GM18499 (cell line): ENCODE measurements around the gene TEX48.

Source experiments
- ATAC-seq: cut with Tn5 transposase; IDR thresholded peaks from one replicate; pipeline ENCODE4 v1.9.1; 2021; ENCODE audit warnings: moderate number of reproducible peaks; ENCODE audit not compliant: insufficient read depth, unreplicated experiment

Gene TEX48

DNA sequence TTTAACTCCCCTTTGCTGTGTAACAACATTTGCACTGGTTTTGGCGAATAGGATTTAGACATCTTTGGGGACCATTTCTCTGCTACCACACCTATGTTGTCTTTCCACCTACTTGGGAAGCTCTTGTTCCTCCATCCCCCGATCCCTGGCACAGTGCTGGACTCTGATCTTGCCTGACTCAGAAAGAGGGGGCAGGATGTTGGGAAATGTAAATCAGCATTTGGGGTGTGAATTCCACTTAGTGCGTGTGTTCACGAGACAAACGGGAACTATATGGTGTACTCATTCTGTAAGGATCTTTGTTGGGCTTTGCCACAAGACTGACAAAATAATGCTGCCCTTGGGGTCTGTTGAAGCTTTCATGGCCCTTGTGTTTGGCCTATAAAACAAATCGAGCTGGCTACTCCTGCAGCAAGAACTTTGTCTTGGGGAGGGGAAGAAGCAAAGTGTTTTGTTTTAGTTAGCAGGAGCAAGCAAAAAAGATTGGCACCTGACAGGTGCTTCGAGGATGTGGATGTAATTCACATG is 52.4 kb downstream of the TEX48 start:
- no peak for ATAC-seq

DNA sequence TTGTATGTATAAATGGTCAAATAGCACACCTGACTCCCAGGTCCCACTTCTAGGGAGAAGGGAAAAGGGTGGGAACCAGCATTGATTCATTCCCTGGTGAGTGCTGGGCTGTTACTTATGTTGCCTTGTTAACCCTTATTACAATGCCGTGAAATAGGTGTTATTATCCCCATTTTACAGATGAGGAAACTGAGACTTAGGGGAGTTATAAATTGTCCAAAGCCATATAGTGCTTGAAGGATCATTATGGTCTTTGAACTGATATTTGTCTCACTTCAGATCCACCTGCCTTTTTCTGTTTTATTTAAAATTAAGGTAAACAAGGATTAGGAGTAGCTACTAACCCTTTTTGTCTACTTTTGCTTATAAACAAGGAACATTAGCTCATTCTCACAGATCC is 54.4 kb downstream of the TEX48 start:
- ATAC-seq, result no peak

DNA sequence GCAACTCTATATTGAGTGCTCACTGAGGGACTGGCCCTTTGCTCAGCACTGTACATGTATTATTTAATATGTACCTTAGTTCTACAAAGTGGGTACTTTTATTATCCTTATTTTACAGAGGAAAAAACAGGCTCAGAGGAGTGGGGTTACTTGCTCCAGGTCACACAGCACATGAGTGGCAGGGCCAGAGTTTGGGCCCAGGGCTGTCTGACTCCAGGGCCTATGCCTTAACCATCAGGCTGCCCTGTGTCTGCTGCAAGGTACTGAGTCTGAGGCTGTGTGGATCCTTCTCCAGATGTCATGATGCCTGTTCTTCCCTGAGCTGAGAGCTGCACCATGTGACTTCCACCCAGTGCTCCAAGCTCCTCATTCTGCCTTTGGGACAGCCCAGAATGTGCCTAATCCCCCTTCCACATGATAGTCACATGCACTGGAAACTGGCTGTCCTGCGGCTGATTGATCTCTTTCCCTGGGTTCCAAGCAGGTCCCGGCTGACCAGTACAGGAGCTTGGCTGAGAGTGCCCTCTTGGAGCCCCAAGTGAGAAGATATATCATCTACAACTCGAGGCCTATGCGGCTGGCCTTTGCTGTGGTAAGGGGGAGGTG is 55.5 kb downstream of the TEX48 start:
- ATAC-seq, result no peak

DNA sequence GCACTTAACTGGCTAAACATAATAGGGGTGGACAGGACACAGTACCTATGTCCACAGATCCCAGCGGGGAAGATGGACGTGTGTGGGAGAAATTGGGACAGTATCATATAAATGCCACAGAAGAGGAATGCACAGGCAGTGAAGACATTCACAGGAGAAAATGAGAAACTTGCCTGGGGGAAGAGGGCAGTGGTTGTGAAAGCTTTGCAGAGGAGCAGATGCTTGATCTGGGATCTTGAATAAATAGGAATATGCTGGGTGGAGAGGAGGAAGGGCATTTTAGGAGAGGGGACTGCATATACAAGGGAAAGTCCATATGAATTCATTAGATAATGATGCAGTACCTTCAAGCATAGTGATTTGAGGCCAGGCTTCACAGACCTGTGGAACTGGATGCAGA is 57.3 kb downstream of the TEX48 start:
- ATAC-seq, result no peak

DNA sequence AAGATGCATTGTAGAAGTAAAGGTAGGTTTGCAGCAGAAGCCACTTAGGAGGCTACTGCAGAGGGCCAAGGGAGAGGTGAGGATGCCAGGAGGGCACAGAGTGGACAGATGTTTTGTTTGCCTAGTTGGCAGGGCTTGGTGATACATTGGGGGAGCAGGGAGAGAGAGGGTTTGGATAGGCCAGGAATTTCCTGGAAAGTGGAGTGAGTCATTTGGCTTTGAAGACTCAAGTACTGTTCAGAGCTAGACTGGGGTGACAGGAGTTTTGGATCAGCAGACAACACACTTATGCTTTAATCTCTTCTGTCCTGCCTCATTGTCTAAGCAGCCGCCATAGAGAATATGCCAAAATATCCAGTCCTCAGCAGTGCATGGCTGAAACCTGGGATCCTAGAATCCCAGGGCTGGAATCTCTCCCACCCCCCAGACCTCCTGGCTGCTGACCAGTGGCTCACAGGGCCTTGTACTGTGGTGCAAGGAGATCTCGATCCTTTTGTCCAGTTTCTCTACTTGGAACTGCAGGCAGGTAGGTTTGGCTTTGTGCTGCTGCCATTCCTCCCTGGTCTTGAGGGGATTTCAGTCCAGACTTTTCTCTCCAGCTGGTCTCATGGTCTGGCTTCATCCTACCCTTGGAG is 59.9 kb downstream of the TEX48 start:
- ATAC-seq, result no peak

DNA sequence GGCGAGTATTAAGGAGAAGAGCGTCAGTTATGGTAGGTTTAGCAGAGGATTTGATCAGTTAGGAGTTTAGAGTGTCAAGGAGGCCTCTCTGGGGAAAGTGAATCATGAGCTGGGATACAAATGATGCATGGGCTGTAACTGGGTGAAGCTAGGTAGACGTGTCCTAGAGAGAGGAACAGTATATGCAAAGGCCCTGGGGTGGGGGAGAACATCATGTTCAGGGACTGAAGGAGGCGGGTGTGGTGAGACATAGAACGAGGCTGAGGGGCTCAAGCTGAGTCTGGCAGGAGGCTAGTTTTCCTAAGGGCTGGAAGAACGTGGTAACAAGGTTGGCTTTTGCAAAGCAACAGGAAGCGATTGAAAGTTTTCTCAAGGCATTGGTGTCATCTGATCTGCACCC is 60.4 kb downstream of the TEX48 start:
- no peak for ATAC-seq

DNA sequence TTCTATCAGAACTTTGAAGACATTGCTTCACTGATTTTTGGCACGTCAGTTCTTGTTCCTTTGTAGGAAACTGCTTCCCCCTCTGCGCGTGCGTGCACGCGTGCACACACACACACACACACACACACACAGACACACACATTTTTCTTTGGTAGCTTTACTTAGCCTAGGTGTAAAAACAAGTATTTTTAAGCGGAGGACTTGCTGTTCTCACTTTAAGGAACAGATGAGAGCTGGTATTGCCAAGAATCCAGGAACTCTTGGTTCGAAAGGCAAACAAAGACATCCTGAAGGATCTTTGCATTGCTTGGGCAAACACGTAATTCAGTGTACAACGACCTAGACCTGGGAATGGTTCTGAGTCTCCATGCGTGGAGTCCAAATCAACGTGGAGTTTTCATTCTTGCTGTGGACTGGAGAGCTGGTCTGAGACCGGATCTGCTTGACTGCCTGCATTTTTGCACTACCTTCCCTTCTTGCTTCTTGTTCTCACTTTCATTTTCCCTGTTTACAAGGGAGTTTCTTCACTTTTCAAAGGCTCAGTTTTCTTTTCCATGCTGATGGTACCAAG is 62.7 kb downstream of the TEX48 start:
- no peak for ATAC-seq

DNA sequence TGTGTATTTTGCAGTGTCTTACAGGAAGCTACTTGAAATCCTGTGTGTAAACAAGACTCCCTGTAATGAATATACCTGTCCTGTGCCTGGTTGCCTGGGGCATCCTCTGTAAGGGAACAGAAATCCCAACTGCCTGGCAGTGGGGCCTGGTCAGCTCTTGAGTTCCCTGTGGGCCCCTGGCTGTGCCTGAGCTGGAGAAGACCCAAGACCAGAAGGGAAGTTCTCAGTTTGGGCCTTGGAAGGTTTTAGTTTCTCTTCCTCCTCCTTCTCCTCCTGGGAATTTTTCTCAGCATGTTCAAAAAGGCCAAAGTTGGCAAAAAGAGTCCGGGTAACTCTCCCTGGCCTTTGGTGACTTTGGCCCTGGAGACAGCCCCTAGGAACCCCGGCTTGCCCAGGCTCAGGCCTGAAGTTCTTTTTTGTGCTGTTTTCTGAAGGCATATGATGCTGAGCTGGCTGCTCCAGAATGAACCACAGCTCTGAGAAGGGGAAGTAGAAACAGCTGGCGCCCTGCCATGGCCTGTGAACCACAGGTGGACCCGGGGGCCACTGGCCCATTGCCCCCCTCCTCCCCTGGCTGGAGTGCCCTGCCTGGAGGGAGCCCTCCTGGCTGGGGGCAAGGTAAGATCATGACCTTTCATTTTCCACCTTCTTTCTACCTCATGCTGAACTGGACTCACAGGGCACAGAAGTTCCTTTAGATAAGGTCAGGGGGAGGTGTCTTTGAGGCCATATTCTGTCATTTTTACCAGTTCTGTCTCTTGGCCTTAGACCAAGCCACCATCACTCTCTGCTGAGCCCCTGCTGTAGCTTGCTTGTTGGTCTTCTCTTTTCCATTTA is 65.1 kb downstream of the TEX48 start:
- ATAC-seq, result peak; percentile 62
